SK-N-SH treated with all-trans-retinoic acid at 6 μM for 48 hours (cell line): ENCODE results near the gene POU4F1.

ENCODE experiments used
- ARNTL ChIP-seq: fragments of 450-650 bp; formaldehyde crosslinking; IDR thresholded peaks from 2 replicates; pipeline ENCODE4 v1.5.0; 2020; ENCODE audit warnings: low read depth, mild to moderate bottlenecking, moderate library complexity, borderline replicate concordance
- CREB5 ChIP-seq: fragments of 250-450 bp; sonication (Bioruptor Pico); IDR thresholded peaks from 2 replicates; pipeline ENCODE4 v1.5.1; 2020; ENCODE audit warnings: low read depth, mild to moderate bottlenecking, moderate library complexity
- PATZ1 ChIP-seq: fragments of 250-450 bp; sonication (Bioruptor Pico); IDR thresholded peaks from 2 replicates; pipeline ENCODE4 v1.8.0; 2020; ENCODE audit warnings: mild to moderate bottlenecking, moderate library complexity, borderline replicate concordance
- TOX ChIP-seq: fragments of 250-450 bp; sonication (Bioruptor Pico); IDR thresholded peaks from 2 replicates; pipeline ENCODE4 v1.8.0; 2021; ENCODE audit warnings: mild to moderate bottlenecking, moderate library complexity, borderline replicate concordance
- ZFP3 ChIP-seq: fragments of 250-450 bp; sonication (Bioruptor Pico); IDR thresholded peaks from 2 replicates; pipeline ENCODE4 v1.5.0; 2020; ENCODE audit warnings: mild to moderate bottlenecking, moderate library complexity
- ZFP30 ChIP-seq: fragments of 450-650 bp; formaldehyde crosslinking; IDR thresholded peaks from 2 replicates; pipeline ENCODE4 v1.5.0; 2022; ENCODE audit warnings: mild to moderate bottlenecking, moderate library complexity
- ZNF70 ChIP-seq: fragments of 450-650 bp; formaldehyde crosslinking; IDR thresholded peaks from 2 replicates; pipeline ENCODE4 v1.5.0; 2020; ENCODE audit warnings: mild to moderate bottlenecking, moderate library complexity
- TF ChIP-seq, protein P1 (sequence below): fragments of 250-450 bp; sonication (Bioruptor Pico); IDR thresholded peaks from 2 replicates; pipeline ENCODE4 v1.8.0; 2021; ENCODE audit warnings: low read depth, mild to moderate bottlenecking, moderate library complexity, borderline replicate concordance
- TF ChIP-seq, protein P2 (sequence below): fragments of 250-450 bp; sonication (Bioruptor Pico); IDR thresholded peaks from 2 replicates; pipeline ENCODE4 v1.5.0; 2020; ENCODE audit warnings: mild to moderate bottlenecking, moderate library complexity

GRCh38 chr13:78610381-78610883 is 7.1 kb upstream of the POU4F1 start:
- TF ChIP-seq PATZ1: no peak
- TF ChIP-seq ZFP30 (CRISPR knock-in tag): no peak
- TF ChIP-seq, protein P1, sequence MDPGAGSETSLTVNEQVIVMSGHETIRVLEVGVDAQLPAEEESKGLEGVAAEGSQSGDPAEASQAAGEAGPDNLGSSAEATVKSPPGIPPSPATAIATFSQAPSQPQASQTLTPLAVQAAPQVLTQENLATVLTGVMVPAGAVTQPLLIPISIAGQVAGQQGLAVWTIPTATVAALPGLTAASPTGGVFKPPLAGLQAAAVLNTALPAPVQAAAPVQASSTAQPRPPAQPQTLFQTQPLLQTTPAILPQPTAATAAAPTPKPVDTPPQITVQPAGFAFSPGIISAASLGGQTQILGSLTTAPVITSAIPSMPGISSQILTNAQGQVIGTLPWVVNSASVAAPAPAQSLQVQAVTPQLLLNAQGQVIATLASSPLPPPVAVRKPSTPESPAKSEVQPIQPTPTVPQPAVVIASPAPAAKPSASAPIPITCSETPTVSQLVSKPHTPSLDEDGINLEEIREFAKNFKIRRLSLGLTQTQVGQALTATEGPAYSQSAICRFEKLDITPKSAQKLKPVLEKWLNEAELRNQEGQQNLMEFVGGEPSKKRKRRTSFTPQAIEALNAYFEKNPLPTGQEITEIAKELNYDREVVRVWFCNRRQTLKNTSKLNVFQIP (CRISPR knock-in tag): no peak
- no peak for TF ChIP-seq ZNF70
- TF ChIP-seq, protein P2, sequence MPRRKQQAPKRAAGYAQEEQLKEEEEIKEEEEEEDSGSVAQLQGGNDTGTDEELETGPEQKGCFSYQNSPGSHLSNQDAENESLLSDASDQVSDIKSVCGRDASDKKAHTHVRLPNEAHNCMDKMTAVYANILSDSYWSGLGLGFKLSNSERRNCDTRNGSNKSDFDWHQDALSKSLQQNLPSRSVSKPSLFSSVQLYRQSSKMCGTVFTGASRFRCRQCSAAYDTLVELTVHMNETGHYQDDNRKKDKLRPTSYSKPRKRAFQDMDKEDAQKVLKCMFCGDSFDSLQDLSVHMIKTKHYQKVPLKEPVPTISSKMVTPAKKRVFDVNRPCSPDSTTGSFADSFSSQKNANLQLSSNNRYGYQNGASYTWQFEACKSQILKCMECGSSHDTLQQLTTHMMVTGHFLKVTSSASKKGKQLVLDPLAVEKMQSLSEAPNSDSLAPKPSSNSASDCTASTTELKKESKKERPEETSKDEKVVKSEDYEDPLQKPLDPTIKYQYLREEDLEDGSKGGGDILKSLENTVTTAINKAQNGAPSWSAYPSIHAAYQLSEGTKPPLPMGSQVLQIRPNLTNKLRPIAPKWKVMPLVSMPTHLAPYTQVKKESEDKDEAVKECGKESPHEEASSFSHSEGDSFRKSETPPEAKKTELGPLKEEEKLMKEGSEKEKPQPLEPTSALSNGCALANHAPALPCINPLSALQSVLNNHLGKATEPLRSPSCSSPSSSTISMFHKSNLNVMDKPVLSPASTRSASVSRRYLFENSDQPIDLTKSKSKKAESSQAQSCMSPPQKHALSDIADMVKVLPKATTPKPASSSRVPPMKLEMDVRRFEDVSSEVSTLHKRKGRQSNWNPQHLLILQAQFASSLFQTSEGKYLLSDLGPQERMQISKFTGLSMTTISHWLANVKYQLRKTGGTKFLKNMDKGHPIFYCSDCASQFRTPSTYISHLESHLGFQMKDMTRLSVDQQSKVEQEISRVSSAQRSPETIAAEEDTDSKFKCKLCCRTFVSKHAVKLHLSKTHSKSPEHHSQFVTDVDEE (CRISPR knock-in tag): no peak
- TF ChIP-seq CREB5 (CRISPR knock-in tag): no peak
- TF ChIP-seq ZFP3 (CRISPR knock-in tag): no peak
- TF ChIP-seq ARNTL: no peak
- no peak for TF ChIP-seq TOX (CRISPR knock-in tag)
